Measurements from ENCODE around the gene TLK2.

TLK2 gene

DNA sequence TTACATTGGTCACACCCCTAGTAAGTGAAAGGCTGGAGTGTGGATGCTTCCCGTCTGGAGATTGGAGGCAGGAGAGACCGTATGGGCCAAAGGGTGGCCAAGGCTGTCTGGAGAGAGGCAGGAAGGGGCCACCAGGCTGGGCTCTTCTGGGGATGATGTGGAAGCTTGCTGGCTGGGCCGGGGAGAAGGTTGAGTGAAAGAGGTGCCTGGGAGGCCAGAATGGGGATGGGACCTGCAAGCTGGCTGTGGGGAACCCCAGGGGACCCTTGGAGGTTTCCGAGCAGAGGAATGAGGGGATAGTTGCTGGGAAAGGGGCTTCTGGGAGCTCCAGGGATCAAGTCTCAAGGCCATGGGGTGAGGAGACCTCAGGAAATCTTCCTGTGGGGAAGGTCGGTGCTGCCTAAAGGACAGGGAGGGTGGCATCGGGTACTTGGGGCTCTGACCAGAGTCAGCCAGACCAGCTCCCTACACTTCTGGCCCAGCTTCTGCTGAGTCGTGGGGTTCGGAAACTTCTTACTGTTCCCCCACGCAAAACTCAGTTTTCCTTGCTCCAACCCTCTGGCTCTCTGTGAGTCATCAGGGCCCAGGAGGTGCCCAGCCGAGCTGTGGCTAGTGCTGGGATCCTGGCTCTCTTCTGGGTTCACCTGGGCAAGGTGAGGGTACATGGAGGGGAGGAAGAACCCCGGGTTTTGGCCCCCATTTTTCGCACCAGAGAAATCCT, 151.9 kb downstream of the TLK2 start:
- Histone ChIP-seq H3K36me3 (no peaks in the 10 kb centered on the region), H3K27me3 (no peaks in the 10 kb centered on the region), H3K9me3 (no peaks in the 10 kb centered on the region), H3K27ac (peak overlapping the region in 1 of 2 donors; percentile 83), H3K4me3 (no peak overlapping the region), H3K4me1 (peaks cover 0 to 52% (median 30%) of the 10 kb centered on the region in 4 donors)
- TF ChIP-seq, protein P1, sequence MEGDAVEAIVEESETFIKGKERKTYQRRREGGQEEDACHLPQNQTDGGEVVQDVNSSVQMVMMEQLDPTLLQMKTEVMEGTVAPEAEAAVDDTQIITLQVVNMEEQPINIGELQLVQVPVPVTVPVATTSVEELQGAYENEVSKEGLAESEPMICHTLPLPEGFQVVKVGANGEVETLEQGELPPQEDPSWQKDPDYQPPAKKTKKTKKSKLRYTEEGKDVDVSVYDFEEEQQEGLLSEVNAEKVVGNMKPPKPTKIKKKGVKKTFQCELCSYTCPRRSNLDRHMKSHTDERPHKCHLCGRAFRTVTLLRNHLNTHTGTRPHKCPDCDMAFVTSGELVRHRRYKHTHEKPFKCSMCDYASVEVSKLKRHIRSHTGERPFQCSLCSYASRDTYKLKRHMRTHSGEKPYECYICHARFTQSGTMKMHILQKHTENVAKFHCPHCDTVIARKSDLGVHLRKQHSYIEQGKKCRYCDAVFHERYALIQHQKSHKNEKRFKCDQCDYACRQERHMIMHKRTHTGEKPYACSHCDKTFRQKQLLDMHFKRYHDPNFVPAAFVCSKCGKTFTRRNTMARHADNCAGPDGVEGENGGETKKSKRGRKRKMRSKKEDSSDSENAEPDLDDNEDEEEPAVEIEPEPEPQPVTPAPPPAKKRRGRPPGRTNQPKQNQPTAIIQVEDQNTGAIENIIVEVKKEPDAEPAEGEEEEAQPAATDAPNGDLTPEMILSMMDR (IDR thresholded peaks at IDR 0.05): no peak
- intact Hi-C loops (cut with DNase I; ENCODE audit: low total_unique reads): no loop called here
- no peak for DNase-seq

DNA sequence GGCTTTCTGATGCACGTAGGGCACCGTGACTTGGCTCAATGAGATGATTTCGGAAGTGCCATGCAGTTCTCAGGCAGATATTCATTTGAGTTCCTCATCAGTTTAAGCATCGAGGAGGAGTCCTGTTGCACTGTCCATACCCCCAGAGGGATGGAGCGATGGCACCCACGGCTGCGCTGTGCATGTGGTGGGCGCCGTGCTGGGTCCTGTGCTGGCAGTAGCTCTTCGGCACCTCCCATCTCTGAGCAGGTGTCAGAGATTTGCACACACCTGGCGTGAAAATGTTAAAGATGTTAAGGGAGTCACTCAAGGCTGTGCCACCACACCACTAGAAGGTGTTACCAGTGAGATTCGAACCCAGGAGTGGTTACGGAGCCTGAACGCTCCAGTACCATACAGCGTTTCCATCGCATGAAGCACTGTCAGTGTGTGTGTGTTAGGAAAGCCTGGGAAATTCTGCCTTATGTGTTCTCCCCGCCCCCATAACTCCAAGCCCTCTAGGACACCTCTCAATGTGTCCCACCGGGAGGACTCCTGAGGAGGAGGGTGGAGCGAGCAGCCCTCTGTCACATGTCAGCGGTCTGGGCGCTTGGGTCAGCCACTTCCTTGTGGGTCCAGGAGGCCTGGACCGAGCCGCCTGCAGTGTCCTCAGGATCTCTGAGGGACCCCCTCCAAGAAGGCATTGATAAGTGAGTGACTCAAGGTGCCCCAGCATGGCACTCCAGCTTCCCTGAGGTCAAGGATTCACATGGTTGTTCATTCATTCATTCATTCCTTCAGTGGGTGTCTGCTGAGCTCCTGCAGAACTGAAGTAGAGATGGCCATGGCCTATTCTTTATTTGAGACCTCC, 152.7 kb downstream of the TLK2 start:
- Histone ChIP-seq H3K4me1 (peaks cover 0 to 47% (median 30%) of the 10 kb centered on the region in 4 donors), H3K27ac (no peak overlapping the region), H3K27me3 (no peaks in the 10 kb centered on the region), H3K9me3 (no peaks in the 10 kb centered on the region), H3K36me3 (no peaks in the 10 kb centered on the region), H3K4me3 (no peak overlapping the region)
- TF ChIP-seq, protein P1 (IDR thresholded peaks at IDR 0.05): no peak
- DNase-seq: no peak
- intact Hi-C loops (cut with DNase I; ENCODE audit: low total_unique reads): no loop called here

DNA sequence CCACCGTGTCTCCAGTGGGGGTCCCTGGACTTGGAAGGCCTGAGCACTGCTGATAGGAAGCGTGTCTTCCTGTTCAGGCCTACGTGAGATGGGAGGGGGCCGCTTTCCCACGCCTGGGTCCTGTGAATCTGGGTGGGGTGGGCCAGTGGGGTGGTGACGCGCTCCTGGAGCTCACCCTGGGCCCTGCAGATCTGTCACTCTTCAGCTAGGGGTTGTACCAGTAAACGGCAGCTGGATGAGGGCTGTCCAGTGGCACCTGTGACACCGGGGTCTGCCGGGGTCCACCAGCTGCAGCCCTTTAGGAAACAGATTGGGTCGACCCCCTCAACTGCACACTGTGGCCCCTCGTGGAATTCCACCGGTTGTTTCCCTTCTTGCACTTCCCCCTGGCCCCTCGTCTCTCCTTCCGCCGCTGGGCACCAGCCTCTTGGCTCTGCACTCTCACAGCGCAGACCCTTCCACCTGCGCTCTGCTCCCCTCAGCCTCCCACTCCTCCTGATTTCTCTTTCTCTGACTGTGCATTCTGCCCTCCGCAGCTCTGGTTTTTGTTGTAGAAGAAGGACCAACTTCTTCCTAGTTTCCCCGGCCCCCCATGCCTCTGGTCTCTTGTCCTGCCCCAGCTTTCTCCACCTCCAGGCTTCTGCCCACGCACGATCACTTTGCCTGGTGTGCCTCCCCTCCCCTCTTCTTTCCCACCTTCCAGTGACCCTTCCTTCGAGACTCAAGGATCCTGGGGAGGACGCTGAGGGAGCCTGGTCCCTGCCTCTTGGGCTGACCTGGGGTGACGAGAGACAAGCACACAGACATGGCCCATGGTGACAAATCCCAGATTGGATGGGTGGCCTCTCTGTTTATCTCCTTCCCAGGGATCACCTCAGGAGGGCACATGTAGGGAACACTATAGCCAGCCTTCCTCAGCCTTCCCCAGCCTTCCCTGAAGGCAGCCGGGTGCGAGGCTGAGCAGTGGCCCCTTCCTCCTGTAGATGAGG, 153.6 kb downstream of the TLK2 start:
- Histone ChIP-seq H3K4me1 (peaks cover 0 to 45% (median 22%) of the 10 kb centered on the region in 4 donors), H3K27ac (no peak overlapping the region)
- TF ChIP-seq, protein P1 (IDR thresholded peaks at IDR 0.05): no peak

GRCh38 chr17:62637809-62638208, 159.2 kb downstream of the TLK2 start:
- no peaks in the 10 kb centered on the region for H3K36me3 ChIP-seq
- no peaks in the 10 kb centered on the region for H3K27me3 ChIP-seq
- intact Hi-C loops (cut with DNase I; ENCODE audit: low total_unique reads): no loop called here
- H3K27ac ChIP-seq: no peak overlapping the region
- H3K9me3 ChIP-seq: no peaks in the 10 kb centered on the region
- peaks cover 0 to 11% (median 0%) of the 10 kb centered on the region in 4 donors for H3K4me1 ChIP-seq
- peak in 1 of 2 donors; percentile 58 for DNase-seq
- TF ChIP-seq, protein P1 (IDR thresholded peaks at IDR 0.05): no peak
- no peak overlapping the region for H3K4me3 ChIP-seq

More for the DNA sequence above, 153.6 kb downstream of the TLK2 start:
- no peak for DNase-seq
- Histone ChIP-seq H3K4me3 (no peak overlapping the region), H3K36me3 (no peaks in the 10 kb centered on the region), H3K9me3 (no peaks in the 10 kb centered on the region), H3K27me3 (no peaks in the 10 kb centered on the region)
- intact Hi-C loops (cut with DNase I; ENCODE audit: low total_unique reads): no loop called here

- no peaks in the 10 kb centered on the region for H3K27me3 ChIP-seq
- no peaks in the 10 kb centered on the region for H3K36me3 ChIP-seq
- H3K4me1 ChIP-seq: no peaks in the 10 kb centered on the region
- H3K4me3 ChIP-seq: no peak overlapping the region
- TF ChIP-seq, protein P1 (IDR thresholded peaks at IDR 0.05): no peak
- peak in 1 of 2 donors; percentile 46 for DNase-seq
- H3K9me3 ChIP-seq: no peaks in the 10 kb centered on the region
- intact Hi-C loops (cut with DNase I; ENCODE audit: low total_unique reads): no loop called here
- H3K27ac ChIP-seq: no peak overlapping the region
Measured at GRCh38 chr17:62641153-62641552, 162.5 kb downstream of the TLK2 start.
